Tibial nerve (tissue), 3 donors: ENCODE results near the gene PHLDA2.

Experiments used
- POLR2A ChIP-seq, 2 donors: fragments of 450-650 bp; IDR thresholded peaks; one replicate each; pipeline ENCODE4 v1.6.1; 2017; ENCODE audit warnings: antibody characterized with exemption in 2 of 2, mild to moderate bottlenecking in 2 of 2, moderate library complexity in 2 of 2
- TF ChIP-seq, protein P1 (sequence below), 5 experiments: fragments of 200-600 bp in 3 of 5; fragments of 450-650 bp in 2 of 5; sonication (generic) in 3 of 5; IDR thresholded peaks; one replicate each; pipeline ENCODE4 v1.5.1; 2016 to 2019; ENCODE audit warnings: antibody characterized with exemption in 5 of 5, mild to moderate bottlenecking in 3 of 5, moderate library complexity in 2 of 5

DNA sequence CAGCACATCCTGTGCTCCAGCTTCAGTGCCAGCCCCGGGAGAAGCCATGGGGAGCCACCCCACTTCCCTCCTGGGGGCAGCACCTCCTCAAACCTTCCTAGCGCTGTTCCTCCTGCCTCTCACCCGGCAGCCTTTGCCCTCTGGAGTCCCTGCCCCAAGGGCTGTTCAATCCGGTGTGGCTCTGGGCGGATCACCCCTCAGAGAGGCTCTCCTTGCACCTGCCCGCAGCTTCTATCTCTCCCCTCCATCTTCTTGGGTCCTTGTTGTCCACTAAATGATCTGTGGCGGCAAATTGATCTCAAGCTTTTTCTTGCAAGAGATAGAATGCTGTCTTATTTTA is 25.6 kb downstream of the PHLDA2 start:
- TF ChIP-seq, protein P1, sequence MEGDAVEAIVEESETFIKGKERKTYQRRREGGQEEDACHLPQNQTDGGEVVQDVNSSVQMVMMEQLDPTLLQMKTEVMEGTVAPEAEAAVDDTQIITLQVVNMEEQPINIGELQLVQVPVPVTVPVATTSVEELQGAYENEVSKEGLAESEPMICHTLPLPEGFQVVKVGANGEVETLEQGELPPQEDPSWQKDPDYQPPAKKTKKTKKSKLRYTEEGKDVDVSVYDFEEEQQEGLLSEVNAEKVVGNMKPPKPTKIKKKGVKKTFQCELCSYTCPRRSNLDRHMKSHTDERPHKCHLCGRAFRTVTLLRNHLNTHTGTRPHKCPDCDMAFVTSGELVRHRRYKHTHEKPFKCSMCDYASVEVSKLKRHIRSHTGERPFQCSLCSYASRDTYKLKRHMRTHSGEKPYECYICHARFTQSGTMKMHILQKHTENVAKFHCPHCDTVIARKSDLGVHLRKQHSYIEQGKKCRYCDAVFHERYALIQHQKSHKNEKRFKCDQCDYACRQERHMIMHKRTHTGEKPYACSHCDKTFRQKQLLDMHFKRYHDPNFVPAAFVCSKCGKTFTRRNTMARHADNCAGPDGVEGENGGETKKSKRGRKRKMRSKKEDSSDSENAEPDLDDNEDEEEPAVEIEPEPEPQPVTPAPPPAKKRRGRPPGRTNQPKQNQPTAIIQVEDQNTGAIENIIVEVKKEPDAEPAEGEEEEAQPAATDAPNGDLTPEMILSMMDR (IDR thresholded peaks at IDR 0.05) = no peak
- no peak for TF ChIP-seq POLR2A (IDR thresholded peaks at IDR 0.05)
